ENCODE results near the gene CNTNAP2.

GRCh38 chr7:148410905-148411304 is 2294.3 kb downstream of the CNTNAP2 start:
- TF ChIP-seq CTCF (IDR thresholded peaks at IDR 0.05) = no peak
- TF ChIP-seq POLR2A (IDR thresholded peaks at IDR 0.05) = no peak
- no peak for TF ChIP-seq POLR2AphosphoS5 (IDR thresholded peaks at IDR 0.05)

Measured in suprapubic skin (tissue), 4 donors.